Measurements from ENCODE around the gene POLG2. TPM values are rescaled to one million over a fixed set of nuclear protein-coding genes. Genes with fewer than 3 reads are reported as not detected.

Gene POLG2
- total RNA-seq, 4 donors from 2014 or later = 3.2 to 5.0 (median 3.3) TPM

GRCh38 chr17:64502021-64502420 is 5.2 kb upstream of the POLG2 start:
- intact Hi-C loops (cut with DNase I) = loop anchor here (5.0 kb wide), 1 partner anchor 150 kb away; no protein-coding TSS in a partner anchor
- Histone ChIP-seq H3K27ac (replicated peaks in 1 of 4) (peak overlapping the region in 2 of 4 donors; percentile 31 to 99), H3K36me3 (peaks cover 54 to 76% (median 70%) of the 10 kb centered on the region in 4 donors), H3K9me3 (no peaks in the 10 kb centered on the region), H3K27me3 (no peaks in the 10 kb centered on the region), H3K4me3 (no peak overlapping the region), H3K4me1 (peaks cover 54 to 75% (median 71%) of the 10 kb centered on the region in 4 donors)
- no peak for DNase-seq (ENCODE audit: extremely low spot score)
- TF ChIP-seq CTCF (IDR thresholded peaks at IDR 0.05) (no peak), POLR2AphosphoS5 (IDR thresholded peaks at IDR 0.05) (no peak), EP300 (IDR thresholded peaks at IDR 0.05) (no peak), POLR2A (IDR thresholded peaks at IDR 0.05; ENCODE audit: low read depth) (no peak)
- 52% methylated on average over 3 of the region's 3 CpGs for WGBS

- 76% methylated on average over 11 of the region's 11 CpGs for WGBS
- Histone ChIP-seq H3K9me3 (no peaks in the 10 kb centered on the region), H3K27ac (replicated peaks in 1 of 4) (peak overlapping the region in 1 of 4 donors; percentile 99), H3K27me3 (no peaks in the 10 kb centered on the region), H3K36me3 (peaks cover 54 to 76% (median 70%) of the 10 kb centered on the region in 4 donors), H3K4me1 (peaks cover 54 to 79% (median 74%) of the 10 kb centered on the region in 4 donors), H3K4me3 (no peak overlapping the region)
- intact Hi-C loops (cut with DNase I) = loop anchor here (5.0 kb wide), 1 partner anchor 151 kb away; no protein-coding TSS in a partner anchor
- DNase-seq (ENCODE audit: extremely low spot score) = no peak
- TF ChIP-seq EP300 (IDR thresholded peaks at IDR 0.05) = no peak
- TF ChIP-seq POLR2A (IDR thresholded peaks at IDR 0.05; ENCODE audit: low read depth) = no peak
- no peak for TF ChIP-seq CTCF (IDR thresholded peaks at IDR 0.05)
- no peak for TF ChIP-seq POLR2AphosphoS5 (IDR thresholded peaks at IDR 0.05)
Measured at GRCh38 chr17:64500862-64501765, 4.3 kb upstream of the POLG2 start.

GRCh38 chr17:64500487-64500859 is 3.6 kb upstream of the POLG2 start:
- intact Hi-C loops (cut with DNase I) = loop anchor here (5.0 kb wide), 1 partner anchor 152 kb away; no protein-coding TSS in a partner anchor
- no peak for DNase-seq (ENCODE audit: extremely low spot score)
- 87% methylated on average over 8 of the region's 8 CpGs for WGBS
- TF ChIP-seq CTCF (IDR thresholded peaks at IDR 0.05) (no peak), POLR2A (IDR thresholded peaks at IDR 0.05; ENCODE audit: low read depth) (no peak), POLR2AphosphoS5 (IDR thresholded peaks at IDR 0.05) (no peak), EP300 (IDR thresholded peaks at IDR 0.05) (no peak)
- peaks cover 60 to 85% (median 81%) of the 10 kb centered on the region in 4 donors for H3K4me1 ChIP-seq
- H3K36me3 ChIP-seq = peaks cover 54 to 76% (median 70%) of the 10 kb centered on the region in 4 donors
- no peak overlapping the region for H3K4me3 ChIP-seq
- H3K27me3 ChIP-seq = no peaks in the 10 kb centered on the region
- H3K9me3 ChIP-seq = no peaks in the 10 kb centered on the region
- peak overlapping the region in 1 of 4 donors; percentile 25 for H3K27ac ChIP-seq (replicated peaks in 1 of 4)

- WGBS = 77% methylated on average over 6 of the region's 6 CpGs
- TF ChIP-seq CTCF (IDR thresholded peaks at IDR 0.05) = no peak
- no peak for TF ChIP-seq POLR2A (IDR thresholded peaks at IDR 0.05; ENCODE audit: low read depth)
- no peak for TF ChIP-seq EP300 (IDR thresholded peaks at IDR 0.05)
- TF ChIP-seq POLR2AphosphoS5 (IDR thresholded peaks at IDR 0.05) = no peak
- H3K36me3 ChIP-seq = peaks cover 54 to 75% (median 70%) of the 10 kb centered on the region in 4 donors
- DNase-seq (ENCODE audit: extremely low spot score) = no peak
- intact Hi-C loops (cut with DNase I) = loop anchor here (5.0 kb wide), 1 partner anchor 152 kb away; no protein-coding TSS in a partner anchor
- H3K27me3 ChIP-seq = no peaks in the 10 kb centered on the region
- no peak overlapping the region for H3K4me3 ChIP-seq
- H3K27ac ChIP-seq (replicated peaks in 1 of 4) = peak overlapping the region in 1 of 4 donors; percentile 25
- no peaks in the 10 kb centered on the region for H3K9me3 ChIP-seq
- H3K4me1 ChIP-seq = peaks cover 65 to 91% (median 86%) of the 10 kb centered on the region in 4 donors
Measured at GRCh38 chr17:64499805-64500486, 3.1 kb upstream of the POLG2 start.
